Measurements from ENCODE around the gene PKD1L1.

- TF ChIP-seq RAD21 (IDR thresholded peaks at IDR 0.05; ENCODE audit: low read length) (no peak), POLR2AphosphoS5 (IDR thresholded peaks at IDR 0.05; ENCODE audit: low read depth, low read length) (no peak), EP300 (IDR thresholded peaks at IDR 0.05; ENCODE audit: borderline replicate concordance in 1 of 2, low read depth in 1 of 2, low read length in 1 of 2) (no peak), JUND (IDR thresholded peaks at IDR 0.05) (no peak), PBX3 (IDR thresholded peaks at IDR 0.05) (no peak), GABPA (IDR thresholded peaks at IDR 0.05; ENCODE audit: low read depth) (no peak), SMC3 (IDR thresholded peaks at IDR 0.05; ENCODE audit: low read depth, low read length) (no peak), REST (IDR thresholded peaks at IDR 0.05; ENCODE audit: low read depth, low read length) (no peak), RFX5 (IDR thresholded peaks at IDR 0.05; ENCODE audit: low read length) (no peak)
- TF ChIP-seq, protein P1, sequence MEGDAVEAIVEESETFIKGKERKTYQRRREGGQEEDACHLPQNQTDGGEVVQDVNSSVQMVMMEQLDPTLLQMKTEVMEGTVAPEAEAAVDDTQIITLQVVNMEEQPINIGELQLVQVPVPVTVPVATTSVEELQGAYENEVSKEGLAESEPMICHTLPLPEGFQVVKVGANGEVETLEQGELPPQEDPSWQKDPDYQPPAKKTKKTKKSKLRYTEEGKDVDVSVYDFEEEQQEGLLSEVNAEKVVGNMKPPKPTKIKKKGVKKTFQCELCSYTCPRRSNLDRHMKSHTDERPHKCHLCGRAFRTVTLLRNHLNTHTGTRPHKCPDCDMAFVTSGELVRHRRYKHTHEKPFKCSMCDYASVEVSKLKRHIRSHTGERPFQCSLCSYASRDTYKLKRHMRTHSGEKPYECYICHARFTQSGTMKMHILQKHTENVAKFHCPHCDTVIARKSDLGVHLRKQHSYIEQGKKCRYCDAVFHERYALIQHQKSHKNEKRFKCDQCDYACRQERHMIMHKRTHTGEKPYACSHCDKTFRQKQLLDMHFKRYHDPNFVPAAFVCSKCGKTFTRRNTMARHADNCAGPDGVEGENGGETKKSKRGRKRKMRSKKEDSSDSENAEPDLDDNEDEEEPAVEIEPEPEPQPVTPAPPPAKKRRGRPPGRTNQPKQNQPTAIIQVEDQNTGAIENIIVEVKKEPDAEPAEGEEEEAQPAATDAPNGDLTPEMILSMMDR (IDR thresholded peaks at IDR 0.05): no peak
- TF ChIP-seq, protein P2, sequence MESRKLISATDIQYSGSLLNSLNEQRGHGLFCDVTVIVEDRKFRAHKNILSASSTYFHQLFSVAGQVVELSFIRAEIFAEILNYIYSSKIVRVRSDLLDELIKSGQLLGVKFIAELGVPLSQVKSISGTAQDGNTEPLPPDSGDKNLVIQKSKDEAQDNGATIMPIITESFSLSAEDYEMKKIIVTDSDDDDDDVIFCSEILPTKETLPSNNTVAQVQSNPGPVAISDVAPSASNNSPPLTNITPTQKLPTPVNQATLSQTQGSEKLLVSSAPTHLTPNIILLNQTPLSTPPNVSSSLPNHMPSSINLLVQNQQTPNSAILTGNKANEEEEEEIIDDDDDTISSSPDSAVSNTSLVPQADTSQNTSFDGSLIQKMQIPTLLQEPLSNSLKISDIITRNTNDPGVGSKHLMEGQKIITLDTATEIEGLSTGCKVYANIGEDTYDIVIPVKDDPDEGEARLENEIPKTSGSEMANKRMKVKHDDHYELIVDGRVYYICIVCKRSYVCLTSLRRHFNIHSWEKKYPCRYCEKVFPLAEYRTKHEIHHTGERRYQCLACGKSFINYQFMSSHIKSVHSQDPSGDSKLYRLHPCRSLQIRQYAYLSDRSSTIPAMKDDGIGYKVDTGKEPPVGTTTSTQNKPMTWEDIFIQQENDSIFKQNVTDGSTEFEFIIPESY (IDR thresholded peaks at IDR 0.05; ENCODE audit: borderline replicate concordance, low read depth): no peak
Measured at GRCh38 chr7:47804767-47805545, 143.3 kb downstream of the PKD1L1 start.

All from SK-N-SH (cell line).